Adrenal gland (tissue), 12 donors: ENCODE measurements around the gene HEPN1. TPM values are rescaled to one million over a fixed set of nuclear protein-coding genes. Genes with fewer than 3 reads are reported as not detected.

ENCODE experiments used
- DNase-seq, 7 donors: peaks; one replicate each; pipeline ENCODE4 v3.0.0-alpha.2; 2019 to 2020
- H3K27ac ChIP-seq, 5 donors: fragments of 200-600 bp; sonication (generic) in 4 of 5; 1 replicate in 3 of 5; 2 replicates in 2 of 5; pipeline versions ENCODE4 v1.5.1 to v1.8.0; 2016 to 2020; ENCODE audit warnings: mild to moderate bottlenecking in 1 of 5
- H3K27me3 ChIP-seq: fragments of 200-600 bp; 2 replicates; pipeline ENCODE4 v1.8.0; 2021
- H3K36me3 ChIP-seq, 2 donors: fragments of 200-600 bp; replicated peaks in 1 of 2; 1 replicate in 1 of 2; 2 replicates in 1 of 2; pipeline versions ENCODE4 v1.5.1 to v1.8.0; 2018 to 2022
- H3K4me1 ChIP-seq, 2 donors: fragments of 200-600 bp; replicated peaks in 1 of 2; 1 replicate in 1 of 2; 2 replicates in 1 of 2; pipeline versions ENCODE4 v1.5.1 to v1.8.0; 2018 to 2021
- H3K4me3 ChIP-seq, 4 donors: fragments of 200-600 bp; sonication (generic) in 3 of 4; one replicate each; pipeline ENCODE4 v1.5.1; 2016 to 2018
- H3K9me3 ChIP-seq, 3 donors: fragments of 200-600 bp; sonication (generic) in 1 of 3; replicated peaks in 1 of 3; 1 replicate in 2 of 3; 2 replicates in 1 of 3; pipeline versions ENCODE4 v1.5.1 to v1.8.0; 2016 to 2021
- CTCF ChIP-seq, 6 experiments: fragments of 450-650 bp in 4 of 6; fragments of 200-600 bp in 2 of 6; sonication (generic) in 1 of 6; IDR thresholded peaks; 1 replicate in 5 of 6; 2 replicates in 1 of 6; pipeline versions ENCODE4 v1.5.1 to v1.8.0; 2016 to 2021; ENCODE audit warnings: antibody characterized with exemption in 6 of 6, mild to moderate bottlenecking in 2 of 6, moderate library complexity in 1 of 6
- POLR2A ChIP-seq, 2 donors: fragments of 450-650 bp; IDR thresholded peaks; one replicate each; pipeline ENCODE4 v1.6.1; 2017; ENCODE audit warnings: antibody characterized with exemption in 2 of 2, mild to moderate bottlenecking in 2 of 2, moderate library complexity in 1 of 2
- WGBS, 4 donors: extraction: QIAGEN DNeasy Blood & Tissue Kit in 2 of 4; methylation state at CpG; one replicate each; pipeline versions ENCODE4 v1.1.5 to v1.1.7; 2013 to 2017; 5-methylcytosine and 5-hydroxymethylcytosine counted together
- intact Hi-C, 2 donors: fragments of 100-400 bp; cut with DNase I; formaldehyde crosslinking; loops; one replicate each; pipeline versions ENCODE4 v1.14.1 to v1.15.0; 2022 to 2023
- polyA plus RNA-seq, 3 donors: library from polyadenylated mRNA; stranded (reverse); fragments of 200-250 nt in 2 of 3; fragments of 350-450 nt in 1 of 3; fragmentation: Illumina TruSeq in 1 of 3; extraction: RNeasy Lipid Tissue Mini Kit (QIAGEN cat#74804) in 1 of 3; gene quantifications; one replicate each; pipeline ENCODE4 v1.2.3, GENCODE V29; 2013 to 2014
- total RNA-seq, 9 donors: library from RNA; depleted of rRNA in 4 of 9; stranded (reverse); fragments of >200 nt in 4 of 9; fragments of 120-200 nt in 1 of 9; fragmentation: NEBNext Ultra II Directional in 1 of 9; extraction: Animal tissue kit (Norgen Biotek cat#: 25700) in 1 of 9; gene quantifications; one replicate each; pipeline versions ENCODE4 v1.1.0 to v1.2.4, GENCODE V29; 2013 to 2023
- donor health status: healthy with polysubstance abuse.
- donor health status: Bipolar disorder and iron deficiency.
- donor health status: DM: yes; HTN: yes; CAD: no.
- donor health status: DM: no; HTN: no; CAD: no.
- donor health status: DM: no; HTN: no; CAD: no.
- donor health status: DM: yes; HTN: yes; CAD: no.

The HEPN1 gene
- total and polyA plus RNA-seq, 12 donors = 0.07 to 0.28 TPM; not detected in 10

GRCh38 chr11:124898711-124899110 is 20.3 kb upstream of the HEPN1 start:
- Histone ChIP-seq H3K4me3 (no peak overlapping the region), H3K27me3 (no peaks in the 10 kb centered on the region), H3K4me1 (peaks cover 10 to 21% of the 10 kb centered on the region in 2 donors), H3K9me3 (no peaks in the 10 kb centered on the region), H3K27ac (peak overlapping the region; percentile 47 to 91 (median 74)), H3K36me3 (no peaks in the 10 kb centered on the region)
- 21 to 25% (median 22%) methylated on average over 4 to 5 of the region's 5 CpGs for WGBS, 4 donors
- TF ChIP-seq POLR2A (IDR thresholded peaks at IDR 0.05) (peak in 1 of 2 donors; percentile 15), CTCF (IDR thresholded peaks at IDR 0.05) (no peak)
- intact Hi-C loops = no loop called here
- DNase-seq = peak; percentile 60 to 86 (median 78)

- intact Hi-C loops = no loop called here
Measured at GRCh38 chr11:124899383-124900145, 19.5 kb upstream of the HEPN1 start.

GRCh38 chr11:124900464-124900863 is 18.6 kb upstream of the HEPN1 start:
- intact Hi-C loops = no loop called here
- Histone ChIP-seq H3K9me3 (no peaks in the 10 kb centered on the region), H3K27me3 (no peaks in the 10 kb centered on the region), H3K36me3 (no peaks in the 10 kb centered on the region), H3K4me1 (peaks cover 10 to 21% of the 10 kb centered on the region in 2 donors), H3K4me3 (no peak overlapping the region), H3K27ac (peak overlapping the region in 2 of 5 donors; percentile 76 to 91)
- WGBS, 4 donors = 67 to 83% (median 70%) methylated on average over 3 to 5 of the region's 5 CpGs
- DNase-seq = peak in 4 of 7 donors; percentile 42 to 75 (median 56)
- TF ChIP-seq POLR2A (IDR thresholded peaks at IDR 0.05) = no peak
- no peak for TF ChIP-seq CTCF (IDR thresholded peaks at IDR 0.05)

More at GRCh38 chr11:124899383-124900145, 19.5 kb upstream of the HEPN1 start:
- TF ChIP-seq CTCF (IDR thresholded peaks at IDR 0.05) (no peak), POLR2A (IDR thresholded peaks at IDR 0.05) (no peak)
- Histone ChIP-seq H3K9me3 (no peaks in the 10 kb centered on the region), H3K4me1 (peaks cover 10 to 21% of the 10 kb centered on the region in 2 donors), H3K4me3 (no peak overlapping the region), H3K36me3 (no peaks in the 10 kb centered on the region), H3K27ac (peak overlapping the region in 4 of 5 donors; percentile 47 to 91 (median 64)), H3K27me3 (no peaks in the 10 kb centered on the region)
- no peak for DNase-seq
- WGBS, 4 donors = 54 to 72% (median 61%) methylated on average over 6 of the region's 6 CpGs

- Histone ChIP-seq H3K27ac (no peak overlapping the region), H3K4me1 (peaks cover 10 to 21% of the 10 kb centered on the region in 2 donors), H3K9me3 (no peaks in the 10 kb centered on the region), H3K4me3 (no peak overlapping the region), H3K36me3 (no peaks in the 10 kb centered on the region), H3K27me3 (no peaks in the 10 kb centered on the region)
- TF ChIP-seq CTCF (IDR thresholded peaks at IDR 0.05) (no peak), POLR2A (IDR thresholded peaks at IDR 0.05) (no peak)
- no peak for DNase-seq
- intact Hi-C loops = no loop called here
- WGBS, 4 donors = 90 to 98% (median 93%) methylated on average over 1 of the region's 1 CpG
Measured at GRCh38 chr11:124902616-124903015, 16.4 kb upstream of the HEPN1 start.
